Activated CD8-positive, alpha-beta T cell treated with anti-CD3 and anti-CD28 coated beads for 36 hours (primary cell): ENCODE measurements around the gene HECTD1. TPM values are rescaled to one million over a fixed set of nuclear protein-coding genes. Genes with fewer than 3 reads are reported as not detected.
A peak's percentile ranks its signal among the peaks of the same experiment; 100 is the strongest.
"Not testable (repeated sequence)": the region's sequence is repeated elsewhere in the genome, so short reads cannot be mapped to it uniquely, and the experiment has no call there.

Experiments used
- ATAC-seq: fragments of 200-7000 bp; cut with Tn5 transposase; one replicate; pipeline ENCODE4 v1.10.0; 2021; ENCODE audit warnings: mild to moderate bottlenecking, moderate library complexity
- CTCF ChIA-PET: fragments of 350-600 bp; sonication (Branson Sonifier 250); formaldehyde crosslinking; loops from one replicate; lab custom pipeline; 2021; ENCODE audit warnings: antibody characterized with exemption; lab: Charles Lee
- POLR2A ChIA-PET: fragments of 350-600 bp; sonication (Branson Sonifier 250); formaldehyde crosslinking; loops from one replicate; lab custom pipeline; 2021; ENCODE audit warnings: antibody characterized with exemption; lab: Charles Lee
- DNase-seq: peaks from one replicate; pipeline ENCODE4 v3.0.0-alpha.2; 2020
- H3K27ac Mint-ChIP-seq: one replicate; pipeline ENCODE4 v1.8.0; 2021; ENCODE audit warnings: mild to moderate bottlenecking, mixed read lengths
- H3K27me3 Mint-ChIP-seq: one replicate; pipeline ENCODE4 v1.8.0; 2021; ENCODE audit warnings: mixed read lengths
- H3K36me3 Mint-ChIP-seq: one replicate; pipeline ENCODE4 v1.8.0; 2021; ENCODE audit warnings: low read depth, mixed read lengths
- H3K4me1 Mint-ChIP-seq: one replicate; pipeline ENCODE4 v1.8.0; 2021; ENCODE audit warnings: low read depth, mixed read lengths
- H3K4me3 Mint-ChIP-seq: one replicate; pipeline ENCODE4 v1.8.0; 2021; ENCODE audit warnings: mild to moderate bottlenecking, moderate library complexity, mixed read lengths
- H3K9me3 Mint-ChIP-seq: one replicate; pipeline ENCODE4 v1.8.0; 2021; ENCODE audit warnings: mixed read lengths
- CTCF ChIP-seq: fragments of 200-600 bp; IDR thresholded peaks from one replicate; pipeline ENCODE4 v1.8.0; 2022; ENCODE audit warnings: antibody characterized with exemption, mild to moderate bottlenecking
- intact Hi-C: fragments of 100-400 bp; cut with micrococcal nuclease; formaldehyde crosslinking; loops from one replicate; pipeline ENCODE4 v1.10.0; 2022
- total RNA-seq, 2 experiments: library from RNA; stranded (reverse); gene quantifications; one replicate each; pipeline ENCODE4 v1.2.3, GENCODE V29; 2021

The HECTD1 gene
- total RNA-seq, 2 experiments from 2014 or later: 78.9 to 82.2 TPM

GRCh38 chr14:31194661-31195060 is 12.9 kb downstream of the HECTD1 start:
- Mint-ChIP-seq H3K4me1 (peaks cover 42% of the 10 kb centered on the region), H3K4me3 (no peak overlapping the region), H3K27me3 (no peaks in the 10 kb centered on the region), H3K36me3 (peaks cover 18% of the 10 kb centered on the region), H3K27ac (no peak overlapping the region), H3K9me3 (no peaks in the 10 kb centered on the region)
- ChIA-PET CTCF (interaction anchor here (2.9 kb wide), 1 partner anchor 13 kb away, joined by 12 read pairs; the partner anchor contains the start of gene HECTD1), POLR2A (interaction anchor here (6.0 kb wide), 1 partner anchor 13 kb away, joined by 36 read pairs; the partner anchor contains the start of gene HECTD1)
- ATAC-seq: no peak
- no peak for DNase-seq
- no peak for TF ChIP-seq CTCF
- intact Hi-C loops: no loop called here

GRCh38 chr14:31194095-31194494 is 13.5 kb downstream of the HECTD1 start:
- H3K27me3 Mint-ChIP-seq: no peaks in the 10 kb centered on the region
- no peaks in the 10 kb centered on the region for H3K9me3 Mint-ChIP-seq
- intact Hi-C loops: no loop called here
- TF ChIP-seq CTCF: no peak
- no peak overlapping the region for H3K27ac Mint-ChIP-seq
- CTCF ChIA-PET: interaction anchor here (2.9 kb wide), 1 partner anchor 14 kb away, joined by 12 read pairs; the partner anchor contains the start of gene HECTD1
- H3K36me3 Mint-ChIP-seq: peaks cover 17% of the 10 kb centered on the region
- peak; percentile 53 for ATAC-seq
- POLR2A ChIA-PET: interaction anchor here (6.0 kb wide), 1 partner anchor 14 kb away, joined by 36 read pairs; the partner anchor contains the start of gene HECTD1
- no peak overlapping the region for H3K4me3 Mint-ChIP-seq
- no peak for DNase-seq
- H3K4me1 Mint-ChIP-seq: peaks cover 42% of the 10 kb centered on the region

GRCh38 chr14:31192544-31192943 is 15.0 kb downstream of the HECTD1 start:
- H3K27ac Mint-ChIP-seq, H3K27me3 Mint-ChIP-seq, DNase-seq, POLR2A ChIA-PET, H3K4me3 Mint-ChIP-seq, H3K9me3 Mint-ChIP-seq, ATAC-seq, intact Hi-C loops, CTCF ChIA-PET: not testable (repeated sequence)
- H3K4me1 Mint-ChIP-seq: peaks cover 40% of the 10 kb centered on the region
- peaks cover 15% of the 10 kb centered on the region for H3K36me3 Mint-ChIP-seq

- Mint-ChIP-seq H3K27ac (no peak overlapping the region), H3K4me1 (peaks cover 37% of the 10 kb centered on the region), H3K9me3 (no peaks in the 10 kb centered on the region), H3K27me3 (no peaks in the 10 kb centered on the region), H3K36me3 (peaks cover 17% of the 10 kb centered on the region), H3K4me3 (no peak overlapping the region)
- intact Hi-C loops: no loop called here
- POLR2A ChIA-PET: interaction anchor here (1.0 kb wide), 1 partner anchor 15 kb away, joined by 3 read pairs; no protein-coding TSS in a partner anchor
- CTCF ChIA-PET: no interaction called here
- no peak for ATAC-seq
- no peak for DNase-seq
- TF ChIP-seq CTCF: no peak
Observed at GRCh38 chr14:31190717-31191263, 16.8 kb downstream of the HECTD1 start.

- H3K36me3 Mint-ChIP-seq: peaks cover 20% of the 10 kb centered on the region
- H3K27me3 Mint-ChIP-seq: no peaks in the 10 kb centered on the region
- no peaks in the 10 kb centered on the region for H3K9me3 Mint-ChIP-seq
- no peak for TF ChIP-seq CTCF
- ATAC-seq: no peak
- intact Hi-C loops: no loop called here
- CTCF ChIA-PET: no interaction called here
- DNase-seq: no peak
- H3K27ac Mint-ChIP-seq: no peak overlapping the region
- POLR2A ChIA-PET: interaction anchor here (1.0 to 1.3 kb wide), 2 partner anchors 14 to 17 kb away, joined by 3 to 4 read pairs; partner anchors contain the start of gene HECTD1
- H3K4me3 Mint-ChIP-seq: no peak overlapping the region
- H3K4me1 Mint-ChIP-seq: peaks cover 34% of the 10 kb centered on the region
Observed at GRCh38 chr14:31190219-31190603, 17.4 kb downstream of the HECTD1 start.
